HG02852 (cell line): ENCODE data around the gene PGLYRP1.

Experiments used
- ATAC-seq: cut with Tn5 transposase; IDR thresholded peaks from one replicate; pipeline ENCODE4 v1.9.1; 2021; ENCODE audit warnings: mild to moderate bottlenecking, moderate library complexity; ENCODE audit not compliant: unreplicated experiment

The PGLYRP1 gene

GRCh38 chr19:45971260-45971902 is 51.5 kb downstream of the PGLYRP1 start:
- ATAC-seq = no peak

- ATAC-seq = no peak
Measured at GRCh38 chr19:45969676-45970075, 53.2 kb downstream of the PGLYRP1 start.
